ENCODE results near the gene EEF1G. TPM values are rescaled to one million over a fixed set of nuclear protein-coding genes. Genes with fewer than 3 reads are reported as not detected.
"Not testable (repeated sequence)": the region's sequence is repeated elsewhere in the genome, so short reads cannot be mapped to it uniquely, and the experiment has no call there.

EEF1G gene
- total RNA-seq, 1 experiment from 2014 or later, result 1,351 TPM

DNA sequence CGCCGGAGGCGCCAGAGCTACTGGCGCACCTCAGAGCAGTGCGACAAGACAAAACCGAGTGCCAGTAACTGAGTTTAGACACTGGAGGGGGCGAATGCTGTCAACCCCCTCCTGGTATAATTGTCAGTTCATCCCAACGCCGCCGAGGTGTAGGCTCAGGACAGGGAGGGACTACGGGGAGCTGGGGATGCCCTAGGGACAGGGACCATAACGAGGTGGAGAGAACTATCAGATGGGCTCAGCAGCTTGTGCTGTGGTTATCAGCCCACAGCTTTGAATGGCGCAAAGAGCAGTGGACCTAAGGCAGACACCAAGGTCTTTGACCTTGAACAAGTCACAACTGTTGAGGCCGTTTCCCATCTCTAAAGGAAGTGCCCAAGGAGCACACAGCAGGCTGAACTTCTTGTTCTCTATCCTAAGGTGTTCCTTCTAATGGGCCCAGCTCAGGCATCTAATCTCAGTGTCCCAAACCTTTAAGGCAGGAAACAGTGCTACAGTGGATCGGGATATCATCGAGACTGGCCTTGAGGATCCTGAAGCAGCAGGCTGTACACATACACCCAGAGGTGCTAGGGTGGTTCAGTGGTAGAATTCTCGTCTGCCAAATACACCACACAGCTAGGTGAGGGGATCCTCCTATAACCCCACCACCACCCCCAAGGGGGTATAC lies 18.6 kb upstream of the EEF1G start:
- Histone ChIP-seq H4K20me1 (ENCODE audit: insufficient read depth, low read depth, low read length) (no peaks in the 10 kb centered on the region), H3K36me3 (ENCODE audit: insufficient read depth, low read length) (peaks cover 36% of the 10 kb centered on the region; the same call in 1 of the 2 replicates)

GRCh38 chr11:62591448-62592145 lies 17.9 kb upstream of the EEF1G start, which contains the start of gene TUT1:
TSS of gene TUT1 (minus strand) at chr11:62591523. CDS start at chr11:62591485, 38 bp downstream.
- H3K9me3 ChIP-seq (ENCODE audit: low read length), result no peaks in the 10 kb centered on the region
- peak within 1 kb of the TSS; percentile 83 for H3K27ac ChIP-seq (ENCODE audit: low read length)
- H3K4me3 ChIP-seq (ENCODE audit: low read length), result peak within 1 kb of the TSS; percentile 93
- peak within 1 kb of the TSS; percentile 86 for H3K9ac ChIP-seq (ENCODE audit: low read length)
- no peaks in the 10 kb centered on the region for H3K9me2 ChIP-seq (replicated peaks; ENCODE audit: insufficient read depth, low read length)
- H3K27me3 ChIP-seq (ENCODE audit: low read length), result no peaks in the 10 kb centered on the region
- peaks cover 34% of the 10 kb centered on the region for H3K4me1 ChIP-seq (ENCODE audit: low read length)
- peaks cover 34% of the 10 kb centered on the region; the same call in 1 of the 2 replicates for H3K36me3 ChIP-seq (ENCODE audit: insufficient read depth, low read length)
- H3K79me2 ChIP-seq (ENCODE audit: low read length), result peaks cover 38% of the 10 kb centered on the region
- no peaks in the 10 kb centered on the region for H4K20me1 ChIP-seq (ENCODE audit: insufficient read depth, low read depth, low read length)
- H3K4me2 ChIP-seq (ENCODE audit: low read depth, low read length, poor library complexity, severe bottlenecking), result peak within 1 kb of the TSS; percentile 88
- no peak within 1 kb of the TSS for H2AFZ ChIP-seq (ENCODE audit: low read length)
- peak; percentile 100 for DNase-seq

More for the DNA sequence above, 18.6 kb upstream of the EEF1G start:
- peak overlapping the region; percentile 88 for H3K4me2 ChIP-seq (ENCODE audit: low read depth, low read length, poor library complexity, severe bottlenecking)
- H3K27me3 ChIP-seq (ENCODE audit: low read length), result no peaks in the 10 kb centered on the region
- no peaks in the 10 kb centered on the region for H3K9me3 ChIP-seq (ENCODE audit: low read length)
- peak overlapping the region; percentile 83 for H3K27ac ChIP-seq (ENCODE audit: low read length)
- peaks cover 37% of the 10 kb centered on the region for H3K79me2 ChIP-seq (ENCODE audit: low read length)
- peak overlapping the region; percentile 86 for H3K9ac ChIP-seq (ENCODE audit: low read length)
- DNase-seq, result no peak
- peaks cover 34% of the 10 kb centered on the region for H3K4me1 ChIP-seq (ENCODE audit: low read length)
- no peak overlapping the region for H2AFZ ChIP-seq (ENCODE audit: low read length)
- H3K9me2 ChIP-seq (replicated peaks; ENCODE audit: insufficient read depth, low read length), result no peaks in the 10 kb centered on the region
- peak overlapping the region; percentile 74 for H3K4me3 ChIP-seq (ENCODE audit: low read length)

- Histone ChIP-seq H3K4me2 (ENCODE audit: low read depth, low read length, poor library complexity, severe bottlenecking) (peak overlapping the region; percentile 83), H3K4me3 (ENCODE audit: low read length) (no peak overlapping the region), H2AFZ (ENCODE audit: low read length) (no peak overlapping the region), H3K4me1 (ENCODE audit: low read length) (peaks cover 34% of the 10 kb centered on the region), H3K27ac (ENCODE audit: low read length) (no peak overlapping the region), H3K27me3 (ENCODE audit: low read length) (no peaks in the 10 kb centered on the region), H4K20me1 (ENCODE audit: insufficient read depth, low read depth, low read length) (no peaks in the 10 kb centered on the region), H3K36me3 (ENCODE audit: insufficient read depth, low read length) (peaks cover 30% of the 10 kb centered on the region), H3K9ac (ENCODE audit: low read length) (no peak overlapping the region), H3K9me2 (replicated peaks; ENCODE audit: insufficient read depth, low read length) (no peaks in the 10 kb centered on the region), H3K79me2 (ENCODE audit: low read length) (peaks cover 50% of the 10 kb centered on the region), H3K9me3 (ENCODE audit: low read length) (no peaks in the 10 kb centered on the region)
- no peak for DNase-seq
These were observed 15.4 kb upstream of the EEF1G start for GRCh38 chr11:62588966-62589637.

DNA sequence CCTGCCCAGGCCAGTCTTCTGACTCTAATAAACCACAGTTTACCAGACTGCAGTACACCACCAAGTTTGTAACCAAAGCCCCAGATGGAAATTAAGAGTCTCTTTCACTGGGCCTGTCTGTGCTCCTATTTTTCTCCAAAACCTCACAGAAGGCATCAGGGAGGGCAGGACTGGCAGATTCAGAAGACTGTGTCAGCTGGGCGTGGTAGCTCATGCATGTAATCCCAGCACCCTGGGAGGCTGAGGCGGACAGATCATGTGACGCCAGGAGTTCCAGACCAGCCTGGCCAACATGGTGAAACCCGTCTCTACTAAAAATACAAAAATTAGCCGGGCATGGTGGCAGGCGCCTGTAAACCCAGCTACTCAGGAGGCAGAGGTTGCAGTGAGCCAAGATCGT lies 11.7 kb upstream of the EEF1G start:
- not testable (repeated sequence) for H3K9me2 ChIP-seq (replicated peaks; ENCODE audit: insufficient read depth, low read length); H3K27ac ChIP-seq (ENCODE audit: low read length); DNase-seq; H2AFZ ChIP-seq (ENCODE audit: low read length); H3K9ac ChIP-seq (ENCODE audit: low read length); H3K4me2 ChIP-seq (ENCODE audit: low read depth, low read length, poor library complexity, severe bottlenecking); H4K20me1 ChIP-seq (ENCODE audit: insufficient read depth, low read depth, low read length); H3K4me3 ChIP-seq (ENCODE audit: low read length); H3K27me3 ChIP-seq (ENCODE audit: low read length); H3K9me3 ChIP-seq (ENCODE audit: low read length)
- Histone ChIP-seq H3K36me3 (ENCODE audit: insufficient read depth, low read length) (peaks cover 29% of the 10 kb centered on the region), H3K79me2 (ENCODE audit: low read length) (peaks cover 40% of the 10 kb centered on the region), H3K4me1 (ENCODE audit: low read length) (peaks cover 10% of the 10 kb centered on the region)

DNA sequence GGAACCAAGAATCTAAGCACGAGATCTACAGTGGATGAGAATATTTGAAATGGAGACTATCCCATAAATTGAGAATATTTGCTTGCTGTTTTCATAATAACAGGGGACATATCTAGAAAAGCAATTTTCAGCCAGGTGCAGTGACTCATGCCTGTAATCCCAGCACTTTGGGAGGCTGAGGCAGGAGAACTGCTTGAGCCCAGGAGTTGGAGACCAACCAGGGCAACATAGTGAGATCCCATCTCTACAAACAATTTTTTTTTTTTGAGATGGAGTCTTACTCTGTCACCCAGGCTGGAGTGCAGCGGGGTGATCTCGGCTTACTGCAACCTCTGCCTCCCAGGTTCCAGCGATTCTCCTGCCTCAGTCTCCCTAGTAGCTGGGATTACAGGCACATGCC lies 8.0 kb upstream of the EEF1G start:
- H3K4me2 ChIP-seq (ENCODE audit: low read depth, low read length, poor library complexity, severe bottlenecking); H3K27me3 ChIP-seq (ENCODE audit: low read length); DNase-seq; H2AFZ ChIP-seq (ENCODE audit: low read length); H3K27ac ChIP-seq (ENCODE audit: low read length); H3K9ac ChIP-seq (ENCODE audit: low read length); H3K4me3 ChIP-seq (ENCODE audit: low read length); H4K20me1 ChIP-seq (ENCODE audit: insufficient read depth, low read depth, low read length); H3K9me3 ChIP-seq (ENCODE audit: low read length); H3K4me1 ChIP-seq (ENCODE audit: low read length); H3K9me2 ChIP-seq (replicated peaks; ENCODE audit: insufficient read depth, low read length): not testable (repeated sequence)
- Histone ChIP-seq H3K36me3 (ENCODE audit: insufficient read depth, low read length) (peaks cover 21% of the 10 kb centered on the region), H3K79me2 (ENCODE audit: low read length) (peaks cover 12% of the 10 kb centered on the region)

DNA sequence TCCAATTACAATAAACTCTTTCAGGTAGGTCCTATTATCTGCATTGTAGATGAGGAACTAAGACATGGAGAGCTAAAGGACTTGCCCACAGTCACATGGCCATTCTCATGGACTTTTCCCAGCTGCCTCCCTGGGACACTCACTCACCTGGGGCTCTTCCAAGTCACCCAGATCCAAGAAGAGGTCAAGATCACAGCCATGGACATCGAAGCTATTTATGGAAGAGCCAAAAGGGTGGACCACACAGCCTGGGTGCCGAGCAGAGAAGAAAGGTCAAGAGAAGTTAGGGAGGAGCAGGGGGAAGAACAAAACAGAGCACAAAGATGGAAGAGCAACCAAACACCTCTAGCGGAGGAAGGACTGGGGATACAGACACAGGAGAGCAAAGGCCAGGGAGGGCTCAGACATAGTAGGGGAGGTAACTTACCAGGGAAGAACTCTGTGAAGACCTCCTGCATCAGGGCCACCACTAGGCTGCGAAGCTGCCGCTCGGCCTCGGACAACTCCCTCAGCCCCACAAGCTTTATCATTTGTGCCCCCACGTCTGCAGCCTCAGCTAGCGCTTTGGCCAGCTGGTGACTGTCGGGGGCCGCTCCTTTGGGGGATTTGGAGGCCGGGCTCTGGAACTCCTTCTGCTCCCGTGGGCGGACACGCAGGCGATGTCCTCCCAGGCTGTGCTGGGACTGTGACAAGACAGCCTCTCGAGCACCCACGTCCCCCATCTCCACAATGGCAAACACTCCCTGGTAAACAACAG lies 7.4 kb upstream of the EEF1G start:
- Histone ChIP-seq H3K36me3 (ENCODE audit: insufficient read depth, low read length) (peaks cover 17% of the 10 kb centered on the region), H3K27me3 (ENCODE audit: low read length) (no peaks in the 10 kb centered on the region), H3K4me2 (ENCODE audit: low read depth, low read length, poor library complexity, severe bottlenecking) (no peak overlapping the region), H3K27ac (ENCODE audit: low read length) (no peak overlapping the region), H3K79me2 (ENCODE audit: low read length) (peaks cover 9% of the 10 kb centered on the region), H3K9me3 (ENCODE audit: low read length) (no peaks in the 10 kb centered on the region), H4K20me1 (ENCODE audit: insufficient read depth, low read depth, low read length) (no peaks in the 10 kb centered on the region), H3K4me3 (ENCODE audit: low read length) (no peak overlapping the region), H2AFZ (ENCODE audit: low read length) (no peak overlapping the region), H3K4me1 (ENCODE audit: low read length) (no peaks in the 10 kb centered on the region), H3K9me2 (replicated peaks; ENCODE audit: insufficient read depth, low read length) (no peaks in the 10 kb centered on the region), H3K9ac (ENCODE audit: low read length) (no peak overlapping the region)
- DNase-seq, result no peak

DNA sequence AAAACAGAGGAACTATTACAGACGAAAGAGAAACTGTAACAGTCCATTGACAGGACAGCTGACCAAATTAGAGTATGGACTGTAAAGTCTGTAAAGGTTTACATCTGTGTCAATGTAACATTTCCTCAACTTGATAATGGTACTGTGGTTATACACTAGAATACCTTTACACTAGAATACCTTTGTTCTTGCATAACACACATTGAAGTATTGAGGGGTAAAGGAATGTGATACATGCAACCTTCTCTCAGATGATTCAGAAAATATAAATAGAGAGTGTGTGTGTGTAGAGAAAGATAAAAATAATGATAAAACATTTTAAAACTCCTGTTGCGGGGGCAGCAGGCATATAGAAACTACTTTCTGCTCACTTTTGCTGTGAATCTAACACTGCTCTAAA lies 5.6 kb upstream of the EEF1G start:
- H4K20me1 ChIP-seq (ENCODE audit: insufficient read depth, low read depth, low read length), result no peaks in the 10 kb centered on the region
- DNase-seq, result no peak
- peaks cover 10% of the 10 kb centered on the region; the same call in 1 of the 2 replicates for H3K36me3 ChIP-seq (ENCODE audit: insufficient read depth, low read length)
- H3K4me3 ChIP-seq (ENCODE audit: low read length), result no peak overlapping the region
- H3K9ac ChIP-seq (ENCODE audit: low read length), result no peak overlapping the region
- H3K9me3 ChIP-seq (ENCODE audit: low read length), result no peaks in the 10 kb centered on the region
- no peak overlapping the region for H3K4me2 ChIP-seq (ENCODE audit: low read depth, low read length, poor library complexity, severe bottlenecking)
- H3K4me1 ChIP-seq (ENCODE audit: low read length), result peaks cover 15% of the 10 kb centered on the region
- H3K79me2 ChIP-seq (ENCODE audit: low read length), result no peaks in the 10 kb centered on the region
- no peak overlapping the region for H2AFZ ChIP-seq (ENCODE audit: low read length)
- H3K27ac ChIP-seq (ENCODE audit: low read length), result no peak overlapping the region
- H3K27me3 ChIP-seq (ENCODE audit: low read length), result no peaks in the 10 kb centered on the region
- no peaks in the 10 kb centered on the region for H3K9me2 ChIP-seq (replicated peaks; ENCODE audit: insufficient read depth, low read length)

Data from Karpas-422 (cell line).